ENCODE data around the gene KNG1.

GRCh38 chr3:186785495-186786018 lies 68.4 kb downstream of the KNG1 start:
- TF ChIP-seq CTCF (IDR thresholded peaks at IDR 0.05; ENCODE audit: low read depth, low read length) (no peak), EZH2phosphoT487 (IDR thresholded peaks at IDR 0.05; ENCODE audit: low read depth) (no peak)
